Midbrain (tissue), 1 donor: ENCODE measurements around the gene AMPD3.

Experiments
- DNase-seq: peaks from one replicate; lab custom pipeline; 2025; lab: John Stamatoyannopoulos, UW

Gene AMPD3

DNA sequence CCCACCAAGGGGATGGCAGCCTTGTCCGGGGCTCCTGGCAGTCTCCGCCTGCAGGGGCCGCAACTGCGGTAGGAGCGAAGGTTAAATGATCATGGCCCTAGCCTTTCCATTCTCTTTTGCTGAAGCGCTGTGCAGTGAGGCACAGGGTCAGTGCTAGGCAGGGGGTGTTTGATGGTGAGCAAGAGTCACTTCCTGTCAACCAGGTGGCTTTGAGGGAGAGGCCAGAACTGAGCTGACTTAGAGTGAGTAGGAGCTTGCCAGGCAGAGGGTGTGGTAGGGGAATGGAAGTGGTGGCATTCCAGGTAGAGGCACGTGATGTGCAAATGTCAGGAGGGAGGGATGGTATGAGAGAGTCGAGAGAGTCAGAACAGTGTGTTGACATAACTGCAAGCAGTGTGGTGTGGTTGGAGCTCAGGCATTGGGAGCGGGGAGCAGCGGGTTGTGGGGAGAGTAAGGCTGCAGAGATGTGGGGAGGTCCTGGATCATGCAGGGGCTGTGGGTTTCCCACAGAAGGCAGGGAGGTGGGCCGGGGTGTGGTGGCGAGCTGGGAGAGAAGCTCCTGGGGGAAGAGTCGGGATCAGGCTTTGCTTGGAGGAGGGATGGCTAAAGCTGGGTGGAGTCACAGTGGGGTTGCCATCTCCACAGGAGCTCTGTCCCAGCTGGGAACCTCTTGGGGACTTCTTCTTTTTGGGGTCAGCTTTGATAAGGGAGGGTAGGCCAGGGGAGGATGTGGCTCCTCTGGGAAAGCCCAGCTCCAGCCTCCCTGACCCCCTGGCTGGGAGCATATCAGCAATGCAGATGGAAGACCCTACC is 33.3 kb downstream of the AMPD3 start:
- DNase-seq: no peak

GRCh38 chr11:10488934-10489691 is 34.0 kb downstream of the AMPD3 start:
- no peak for DNase-seq

DNA sequence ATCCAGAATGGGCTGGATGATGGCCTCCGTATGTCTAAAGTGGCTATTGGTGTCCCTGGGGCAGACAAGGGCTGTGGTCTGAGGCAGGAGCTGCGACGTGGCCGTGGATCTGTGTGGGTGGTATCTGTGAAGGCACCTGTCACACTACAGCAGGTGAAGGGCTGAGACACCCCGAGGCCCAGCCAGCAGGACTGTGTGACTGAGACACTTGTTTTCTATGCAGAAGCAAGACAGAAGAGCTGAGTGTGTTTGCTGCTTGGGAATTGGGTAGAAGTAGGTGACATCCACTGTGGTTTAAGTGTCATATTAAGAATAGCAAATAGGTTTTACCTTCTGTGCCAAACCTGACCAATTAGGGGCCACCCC is 35.0 kb downstream of the AMPD3 start:
- no peak for DNase-seq

- peak; percentile 90 for DNase-seq
These were observed 35.6 kb downstream of the AMPD3 start for GRCh38 chr11:10490398-10491241.

- no peak for DNase-seq
These were observed 37.0 kb downstream of the AMPD3 start for GRCh38 chr11:10492084-10492483.

DNA sequence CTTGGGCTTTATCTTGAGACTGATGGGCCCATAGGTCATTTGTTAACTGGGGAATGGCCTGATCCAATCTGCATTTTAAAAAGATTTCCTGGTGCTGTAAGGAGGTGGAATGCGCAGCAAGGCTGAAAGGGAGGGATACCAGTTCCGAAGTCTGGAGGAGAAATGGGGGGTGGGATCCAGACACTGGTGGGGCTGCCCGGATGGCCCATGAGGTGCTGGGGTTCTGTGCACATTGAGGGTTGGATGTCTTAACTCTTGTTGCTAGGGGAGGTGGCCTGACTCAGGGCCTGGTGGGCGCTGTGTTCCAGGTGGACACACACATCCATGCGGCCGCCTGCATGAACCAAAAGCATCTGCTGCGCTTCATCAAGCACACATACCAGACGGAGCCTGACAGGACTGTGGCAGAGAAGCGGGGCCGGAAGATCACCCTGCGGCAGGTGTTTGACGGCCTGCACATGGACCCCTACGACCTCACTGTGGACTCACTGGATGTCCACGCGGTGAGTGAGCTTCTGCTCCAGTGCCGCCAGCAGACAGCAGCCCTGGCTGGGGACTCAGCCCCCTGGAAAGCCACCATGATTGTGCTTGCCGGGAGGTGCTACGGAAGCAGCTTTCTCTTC is 38.1 kb downstream of the AMPD3 start:
- DNase-seq: no peak

DNA sequence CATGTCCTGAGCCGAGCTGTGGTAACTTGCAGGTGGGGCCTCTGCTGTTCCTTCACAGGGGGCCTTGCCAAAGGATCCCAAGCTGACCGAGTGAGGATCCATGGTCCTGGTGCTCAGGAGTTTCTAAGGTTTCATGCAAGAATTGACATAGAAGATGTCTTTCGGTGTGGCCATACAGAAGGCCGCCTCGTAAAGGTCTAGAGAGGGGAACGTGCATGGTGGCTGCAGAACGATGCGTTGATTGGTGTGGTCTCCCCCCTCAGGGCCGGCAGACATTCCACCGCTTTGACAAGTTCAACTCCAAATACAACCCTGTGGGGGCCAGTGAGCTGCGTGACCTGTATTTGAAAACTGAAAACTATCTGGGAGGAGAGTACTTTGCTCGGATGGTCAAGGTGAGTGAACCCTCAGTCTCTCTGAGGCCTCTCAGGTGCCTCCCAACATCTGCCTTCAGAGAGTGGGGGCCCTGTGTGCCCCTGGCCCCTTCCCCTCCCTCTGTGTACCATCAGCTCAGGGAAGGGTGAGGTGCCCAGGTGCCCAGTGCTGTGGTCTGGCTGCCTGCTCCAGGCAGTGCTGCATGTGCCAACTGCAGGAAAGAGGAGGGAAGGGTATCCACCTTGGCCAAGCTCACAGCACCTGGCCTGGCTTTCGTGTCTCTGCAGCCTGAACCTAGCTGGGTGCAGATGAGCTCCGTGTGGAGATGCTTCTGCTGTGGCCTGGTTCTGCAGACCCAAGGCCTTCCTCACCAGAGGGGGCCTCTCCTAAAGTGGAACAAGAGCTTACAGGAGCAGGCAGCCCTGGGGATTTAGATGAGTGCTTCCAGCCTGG is 39.8 kb downstream of the AMPD3 start:
- no peak for DNase-seq

- DNase-seq: no peak
These were observed 40.4 kb downstream of the AMPD3 start for GRCh38 chr11:10495464-10495786.

GRCh38 chr11:10496296-10496936 is 41.4 kb downstream of the AMPD3 start:
- DNase-seq: no peak

- DNase-seq: no peak
These were observed 42.4 kb downstream of the AMPD3 start for GRCh38 chr11:10497371-10498021.

GRCh38 chr11:10498022-10498400 is 42.9 kb downstream of the AMPD3 start:
- no peak for DNase-seq

GRCh38 chr11:10498426-10499250 is 43.6 kb downstream of the AMPD3 start:
- no peak for DNase-seq

DNA sequence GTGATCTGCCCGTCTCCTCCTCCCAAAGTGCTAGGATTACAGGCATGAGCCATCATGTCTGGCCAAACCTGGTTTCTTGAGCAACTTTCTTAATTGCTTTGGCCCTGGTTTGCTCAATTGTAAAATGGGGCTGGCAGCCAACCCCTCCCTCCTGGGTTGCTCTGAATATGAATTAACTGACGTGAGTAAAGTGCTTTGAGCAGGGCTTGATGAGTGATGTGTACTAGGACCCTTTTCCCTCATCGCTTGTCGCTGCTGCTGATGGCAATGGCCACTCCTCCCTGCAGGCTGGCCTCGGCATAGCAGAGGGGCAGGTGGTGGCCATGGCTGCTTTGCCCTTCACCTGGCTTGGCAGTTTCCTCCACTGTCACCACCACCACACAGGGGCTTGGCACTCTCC is 44.4 kb downstream of the AMPD3 start:
- DNase-seq: no peak

GRCh38 chr11:10499874-10500601 is 45.0 kb downstream of the AMPD3 start:
- no peak for DNase-seq

DNA sequence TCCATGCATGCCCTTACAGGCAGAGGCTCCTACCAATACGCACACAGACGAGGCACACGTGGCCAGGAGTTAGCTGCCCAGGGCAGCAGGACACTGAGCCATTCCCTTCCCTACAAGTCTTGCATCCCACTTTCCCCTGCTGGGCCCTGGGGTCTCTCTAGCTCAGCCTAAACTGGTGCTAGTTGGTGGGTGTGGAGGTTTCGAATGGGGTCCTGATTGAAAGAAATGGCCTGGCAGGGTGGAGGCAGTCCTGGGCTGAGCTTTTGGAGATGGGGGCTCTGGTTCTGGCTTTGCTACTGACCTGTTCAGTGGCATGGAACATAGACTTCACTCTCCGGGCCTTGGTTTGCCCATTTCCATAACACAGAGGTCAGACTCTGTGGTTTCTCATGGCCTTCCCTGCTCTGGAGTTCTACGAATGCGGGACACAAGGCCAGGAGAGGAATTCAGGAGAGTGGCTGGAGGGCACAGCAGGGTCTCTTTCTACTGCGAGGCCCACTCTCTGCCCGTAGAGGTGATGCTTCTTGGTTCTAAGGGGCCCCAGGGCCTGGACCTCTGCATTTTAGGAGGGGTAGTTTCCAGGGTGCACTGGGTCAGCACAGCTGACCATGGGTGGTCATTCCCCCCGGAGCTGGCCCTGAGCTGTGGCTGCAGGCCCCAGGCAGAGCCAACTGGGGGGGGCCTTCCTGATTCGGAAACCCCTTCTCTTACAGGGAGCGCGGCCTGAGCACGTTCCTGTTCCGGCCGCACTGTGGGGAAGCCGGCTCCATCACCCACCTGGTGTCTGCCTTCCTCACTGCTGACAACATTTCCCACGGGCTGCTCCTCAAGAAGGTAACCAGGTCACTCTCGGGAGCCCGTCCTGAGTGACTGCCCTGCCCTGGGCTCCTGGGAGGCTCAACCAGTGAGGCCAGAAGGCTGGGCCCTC is 46.0 kb downstream of the AMPD3 start:
- DNase-seq: no peak

DNA sequence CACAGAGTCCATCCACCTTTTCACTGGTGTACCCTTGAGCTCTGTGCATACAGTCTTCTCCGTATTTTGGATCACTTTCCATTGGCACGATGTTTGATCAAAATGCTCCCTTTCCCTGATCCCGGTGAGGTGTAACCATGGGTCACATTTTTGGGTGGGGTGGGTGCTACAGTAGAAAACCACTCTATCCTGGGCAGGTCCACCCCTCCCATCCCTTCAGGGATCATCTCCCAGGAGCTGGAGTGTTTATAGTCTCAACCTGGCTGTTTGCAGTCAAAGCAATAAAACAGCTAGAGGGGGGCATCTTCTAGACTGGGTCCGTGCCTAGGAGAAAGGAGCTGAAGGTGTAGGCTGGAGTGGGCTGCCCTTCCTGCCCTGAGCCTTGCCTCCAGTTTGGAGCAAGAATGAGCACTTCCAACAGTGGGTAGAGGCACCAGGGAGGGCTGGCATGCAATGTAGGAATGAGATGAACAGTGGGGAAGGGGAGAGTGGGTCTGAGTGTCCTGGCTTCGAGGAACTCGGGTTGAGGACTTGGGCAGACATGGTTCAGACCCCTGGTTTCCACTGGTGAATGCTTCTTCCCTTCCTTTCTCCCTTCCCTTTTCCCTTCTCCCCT is 47.1 kb downstream of the AMPD3 start:
- DNase-seq: no peak

DNA sequence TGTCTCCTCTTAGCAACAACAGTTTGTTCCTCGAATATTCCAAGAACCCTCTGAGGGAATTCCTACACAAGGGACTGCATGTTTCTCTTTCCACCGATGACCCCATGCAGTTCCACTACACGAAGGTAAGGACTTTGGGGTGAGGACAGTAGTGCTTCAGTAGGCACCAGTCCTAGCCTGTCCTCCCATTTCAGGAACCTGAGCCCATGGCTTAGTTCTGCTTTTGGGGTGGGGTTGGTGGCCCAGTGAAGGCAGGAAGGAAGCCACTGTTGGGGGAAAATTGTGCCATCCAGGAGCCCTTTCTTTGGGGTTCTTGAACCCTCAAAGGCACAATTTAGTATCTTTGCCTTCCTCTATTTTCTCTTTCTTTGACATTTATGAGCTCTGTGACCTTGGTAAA is 47.7 kb downstream of the AMPD3 start:
- DNase-seq: no peak
